ENCODE data around the gene IRX4.
A peak's percentile ranks its signal among the peaks of the same experiment; 100 is the strongest.

The IRX4 gene

DNA sequence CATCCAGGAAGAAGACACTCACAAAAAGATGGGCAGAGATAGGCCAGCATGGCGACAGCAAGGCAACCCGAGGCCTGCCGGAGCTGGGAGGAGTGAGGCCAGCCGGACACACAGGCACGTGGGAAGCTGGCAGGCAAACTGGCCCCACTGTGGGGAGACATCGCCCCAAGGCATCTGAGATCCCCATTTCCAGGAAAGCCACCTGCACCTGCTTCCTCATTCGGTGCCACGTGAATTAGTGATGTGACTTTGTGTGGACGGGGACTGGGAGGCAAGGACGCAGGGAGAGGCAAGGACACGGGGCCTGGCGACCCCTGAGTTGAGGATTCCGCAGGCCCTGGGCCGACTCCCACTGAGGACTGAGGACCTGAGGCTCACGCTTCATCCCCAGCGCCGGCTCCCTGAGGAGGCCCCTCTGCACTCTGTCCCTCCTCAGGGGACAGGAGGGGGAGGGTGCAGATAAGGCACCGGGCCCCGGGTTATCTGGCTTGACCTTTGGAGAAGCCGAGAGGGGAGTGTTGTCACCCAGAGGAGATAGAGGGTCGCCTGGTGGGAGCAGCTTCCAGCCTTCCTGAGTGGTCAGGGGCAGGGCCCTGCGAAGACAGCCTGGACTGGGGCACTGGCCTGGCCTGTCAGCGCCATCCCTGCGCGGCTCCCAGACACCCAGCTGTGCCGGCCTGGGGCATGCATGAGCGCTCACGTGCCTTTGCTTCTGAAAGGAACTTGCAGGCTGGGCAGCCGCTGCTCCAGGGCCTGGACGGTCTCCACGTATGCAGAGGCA is 41.8 kb downstream of the IRX4 start:
- H3K36me3 ChIP-seq (replicated peaks in 1 of 2; ENCODE audit: control insufficient read depth in 2 of 2, insufficient read depth in 2 of 2, low read length in 2 of 2): no peaks in the 10 kb centered on the region
- H3K27ac ChIP-seq (replicated peaks; ENCODE audit: low read length): no peak overlapping the region
- H2AFZ ChIP-seq (ENCODE audit: low read length): peak overlapping the region; percentile 81
- no peak overlapping the region for H2BK120ac ChIP-seq (ENCODE audit: low read depth, low read length)
- H2BK15ac ChIP-seq (ENCODE audit: low read length): peak overlapping the region; percentile 77
- H3K23ac ChIP-seq (ENCODE audit: low read depth, low read length, poor library complexity): peak overlapping the region; percentile 3
- no peak overlapping the region for H3K4ac ChIP-seq (ENCODE audit: low read length)
- H3K79me1 ChIP-seq (ENCODE audit: low read depth, low read length): no peaks in the 10 kb centered on the region
- no peaks in the 10 kb centered on the region for H3K9me3 ChIP-seq (replicated peaks in 1 of 2; ENCODE audit: control insufficient read depth in 2 of 2, insufficient read depth in 1 of 2, low read depth in 1 of 2, low read length in 2 of 2)
- peaks cover 6 to 7% of the 10 kb centered on the region in 2 donors for H3K4me1 ChIP-seq (ENCODE audit: control insufficient read depth in 2 of 2, insufficient read depth in 1 of 2, low read depth in 1 of 2, low read length in 2 of 2)
- no peak overlapping the region for H4K8ac ChIP-seq (ENCODE audit: low read depth, low read length)
- H2AK5ac ChIP-seq (ENCODE audit: low read depth, low read length): peak overlapping the region; percentile 28
- no peak overlapping the region for H3K9ac ChIP-seq (ENCODE audit: low read depth, low read length, poor library complexity)
- peak; percentile 37 for DNase-seq (ENCODE audit: low spot score)
- H2BK5ac ChIP-seq (ENCODE audit: low read length): peak overlapping the region; percentile 44
- no CpG with 5 or more reads among the region's 31 CpGs for WGBS, 2 donors (ENCODE audit: extremely low coverage in 2 of 2, insufficient read length in 2 of 2, insufficient replicate concordance in 1 of 2)
- no peak overlapping the region for H3K14ac ChIP-seq (ENCODE audit: low read length)
- H2BK12ac ChIP-seq (ENCODE audit: low read length): no peak overlapping the region
- H3K18ac ChIP-seq (ENCODE audit: low read length): peak overlapping the region; percentile 66
- no peak overlapping the region for H3K4me2 ChIP-seq (ENCODE audit: insufficient read depth, low read length, poor library complexity, severe bottlenecking)
- peaks cover 0 to 9% (median under 1%) of the 10 kb centered on the region in 3 experiments for H3K27me3 ChIP-seq (ENCODE audit: control insufficient read depth in 3 of 3, insufficient read depth in 3 of 3, low read depth in 1 of 3, low read length in 3 of 3)
- no peak overlapping the region for H4K91ac ChIP-seq (ENCODE audit: low read depth, low read length, poor library complexity)
- no peak overlapping the region for H3K4me3 ChIP-seq (ENCODE audit: low read length in 2 of 2)

DNA sequence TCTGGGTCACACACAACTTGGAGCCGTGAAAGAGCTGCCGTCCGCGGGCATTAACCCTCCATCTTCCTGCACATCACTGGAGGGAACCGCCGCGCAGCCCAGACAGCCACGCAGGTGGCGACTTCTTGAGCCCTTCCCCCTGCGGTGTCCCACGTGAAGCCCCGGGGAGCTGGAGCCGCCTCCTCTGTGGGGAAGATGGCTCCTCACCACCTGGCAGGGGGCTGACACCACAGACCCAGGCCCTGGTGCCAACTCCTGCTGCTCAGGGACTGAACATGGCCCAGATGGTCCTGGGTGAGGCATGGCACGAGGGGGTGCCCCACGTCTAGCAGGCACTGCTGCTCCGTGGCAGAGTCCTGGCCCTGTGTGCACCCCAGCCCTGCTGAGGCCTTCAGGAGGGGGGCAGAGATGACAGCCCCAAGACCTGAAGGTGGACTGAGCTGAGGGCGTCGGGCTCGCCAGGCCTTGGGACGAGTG is 42.6 kb downstream of the IRX4 start:
- no peaks in the 10 kb centered on the region for H3K36me3 ChIP-seq (replicated peaks in 1 of 2; ENCODE audit: control insufficient read depth in 2 of 2, insufficient read depth in 2 of 2, low read length in 2 of 2)
- peak overlapping the region; percentile 44 for H2BK5ac ChIP-seq (ENCODE audit: low read length)
- H3K4ac ChIP-seq (ENCODE audit: low read length): peak overlapping the region; percentile 60
- no peak for DNase-seq (ENCODE audit: low spot score)
- H2BK12ac ChIP-seq (ENCODE audit: low read length): peak overlapping the region; percentile 84
- no peak overlapping the region for H2BK120ac ChIP-seq (ENCODE audit: low read depth, low read length)
- no peak overlapping the region for H4K91ac ChIP-seq (ENCODE audit: low read depth, low read length, poor library complexity)
- H4K8ac ChIP-seq (ENCODE audit: low read depth, low read length): no peak overlapping the region
- peak overlapping the region; percentile 51 for H3K14ac ChIP-seq (ENCODE audit: low read length)
- no peak overlapping the region for H3K4me2 ChIP-seq (ENCODE audit: insufficient read depth, low read length, poor library complexity, severe bottlenecking)
- WGBS, 2 donors (ENCODE audit: extremely low coverage in 2 of 2, insufficient read length in 2 of 2, insufficient replicate concordance in 1 of 2): no CpG with 5 or more reads among the region's 20 CpGs
- no peak overlapping the region for H3K27ac ChIP-seq (replicated peaks; ENCODE audit: low read length)
- peak overlapping the region; percentile 73 for H3K23ac ChIP-seq (ENCODE audit: low read depth, low read length, poor library complexity)
- H3K9me3 ChIP-seq (replicated peaks in 1 of 2; ENCODE audit: control insufficient read depth in 2 of 2, insufficient read depth in 1 of 2, low read depth in 1 of 2, low read length in 2 of 2): no peaks in the 10 kb centered on the region
- H2AK5ac ChIP-seq (ENCODE audit: low read depth, low read length): peak overlapping the region; percentile 78
- H3K79me1 ChIP-seq (ENCODE audit: low read depth, low read length): no peaks in the 10 kb centered on the region
- peak overlapping the region; percentile 77 for H2BK15ac ChIP-seq (ENCODE audit: low read length)
- peaks cover 0 to 9% (median 0%) of the 10 kb centered on the region in 3 experiments for H3K27me3 ChIP-seq (ENCODE audit: control insufficient read depth in 3 of 3, insufficient read depth in 3 of 3, low read depth in 1 of 3, low read length in 3 of 3)
- H3K4me1 ChIP-seq (ENCODE audit: control insufficient read depth in 2 of 2, insufficient read depth in 1 of 2, low read depth in 1 of 2, low read length in 2 of 2): peaks cover 10% of the 10 kb centered on the region in 2 donors
- no peak overlapping the region for H2AFZ ChIP-seq (ENCODE audit: low read length)
- no peak overlapping the region for H3K9ac ChIP-seq (ENCODE audit: low read depth, low read length, poor library complexity)
- peak overlapping the region; percentile 85 for H3K18ac ChIP-seq (ENCODE audit: low read length)
- H3K4me3 ChIP-seq (ENCODE audit: low read length in 2 of 2): peak overlapping the region in 1 of 2 donors; percentile 47

DNA sequence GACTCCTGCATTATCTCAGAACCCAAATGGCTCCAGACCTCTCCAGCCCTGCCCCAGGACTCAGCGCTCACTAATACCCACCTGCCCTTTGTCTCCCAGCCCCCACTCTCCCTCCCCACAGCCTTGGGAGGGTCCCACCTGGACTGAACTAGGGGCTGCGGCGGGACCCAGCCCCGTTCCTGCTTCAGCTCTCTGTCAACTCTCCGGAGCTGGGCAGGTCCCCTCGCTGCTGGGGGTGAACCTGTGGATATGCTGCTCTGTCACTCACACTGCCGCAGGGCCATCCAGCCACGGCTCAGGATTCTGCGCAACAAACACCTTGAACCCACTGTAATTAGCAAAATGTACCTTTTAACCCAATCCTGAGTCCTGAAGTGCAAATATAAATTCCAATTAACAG is 44.7 kb downstream of the IRX4 start:
- Histone ChIP-seq H3K14ac (ENCODE audit: low read length) (no peak overlapping the region), H3K18ac (ENCODE audit: low read length) (peak overlapping the region; percentile 52), H4K8ac (ENCODE audit: low read depth, low read length) (peak overlapping the region; percentile 31), H3K79me1 (ENCODE audit: low read depth, low read length) (no peaks in the 10 kb centered on the region), H2BK120ac (ENCODE audit: low read depth, low read length) (no peak overlapping the region), H3K27ac (replicated peaks; ENCODE audit: low read length) (no peak overlapping the region), H2BK12ac (ENCODE audit: low read length) (no peak overlapping the region), H3K23ac (ENCODE audit: low read depth, low read length, poor library complexity) (no peak overlapping the region), H3K4me2 (ENCODE audit: insufficient read depth, low read length, poor library complexity, severe bottlenecking) (no peak overlapping the region), H3K9me3 (replicated peaks in 1 of 2; ENCODE audit: control insufficient read depth in 2 of 2, insufficient read depth in 1 of 2, low read depth in 1 of 2, low read length in 2 of 2) (no peaks in the 10 kb centered on the region), H3K9ac (ENCODE audit: low read depth, low read length, poor library complexity) (no peak overlapping the region), H3K36me3 (replicated peaks in 1 of 2; ENCODE audit: control insufficient read depth in 2 of 2, insufficient read depth in 2 of 2, low read length in 2 of 2) (no peaks in the 10 kb centered on the region), H4K91ac (ENCODE audit: low read depth, low read length, poor library complexity) (no peak overlapping the region), H3K4ac (ENCODE audit: low read length) (no peak overlapping the region), H3K27me3 (ENCODE audit: control insufficient read depth in 3 of 3, insufficient read depth in 3 of 3, low read depth in 1 of 3, low read length in 3 of 3) (peaks cover 0 to 7% (median 0%) of the 10 kb centered on the region in 3 experiments), H2AK5ac (ENCODE audit: low read depth, low read length) (peak overlapping the region; percentile 42), H2AFZ (ENCODE audit: low read length) (no peak overlapping the region), H3K4me1 (ENCODE audit: control insufficient read depth in 2 of 2, insufficient read depth in 1 of 2, low read depth in 1 of 2, low read length in 2 of 2) (peaks cover 20% of the 10 kb centered on the region in 2 donors), H3K4me3 (ENCODE audit: low read length in 2 of 2) (no peak overlapping the region), H2BK15ac (ENCODE audit: low read length) (no peak overlapping the region), H2BK5ac (ENCODE audit: low read length) (no peak overlapping the region)
- no CpG with 5 or more reads among the region's 9 CpGs for WGBS, 2 donors (ENCODE audit: extremely low coverage in 2 of 2, insufficient read length in 2 of 2, insufficient replicate concordance in 1 of 2)
- DNase-seq (ENCODE audit: low spot score): no peak

Data from neuronal stem cell (in vitro differentiated cells).